ENCODE results near the gene FRMD1.

FRMD1 gene

GRCh38 chr6:168040856-168041496 is 38.0 kb downstream of the FRMD1 start:
- DNase-seq, result no peak

DNA sequence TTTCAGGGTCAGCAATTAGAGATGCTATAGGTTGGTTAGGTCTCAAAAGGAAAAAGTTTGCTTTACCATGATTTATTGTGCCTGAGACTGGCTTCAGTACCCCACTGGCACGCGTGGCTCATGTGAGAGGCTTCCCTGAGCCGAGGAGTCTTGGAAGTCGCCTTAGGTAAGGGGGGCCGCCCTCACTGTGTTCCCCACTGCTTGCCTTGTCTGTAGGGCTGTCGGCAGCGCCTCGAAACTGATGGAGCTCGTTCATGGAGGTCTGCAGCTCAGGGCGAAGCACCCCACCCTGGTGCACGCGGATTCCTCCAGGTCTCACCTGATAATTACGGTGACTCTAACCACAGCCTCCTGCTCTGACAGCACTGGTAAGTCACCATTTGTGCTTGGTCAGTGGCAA is 39.2 kb downstream of the FRMD1 start:
- DNase-seq, result no peak

GRCh38 chr6:168039301-168039700 is 39.7 kb downstream of the FRMD1 start:
- DNase-seq, result no peak

- DNase-seq, result no peak
Measured at GRCh38 chr6:168038576-168039140, 40.4 kb downstream of the FRMD1 start.

DNA sequence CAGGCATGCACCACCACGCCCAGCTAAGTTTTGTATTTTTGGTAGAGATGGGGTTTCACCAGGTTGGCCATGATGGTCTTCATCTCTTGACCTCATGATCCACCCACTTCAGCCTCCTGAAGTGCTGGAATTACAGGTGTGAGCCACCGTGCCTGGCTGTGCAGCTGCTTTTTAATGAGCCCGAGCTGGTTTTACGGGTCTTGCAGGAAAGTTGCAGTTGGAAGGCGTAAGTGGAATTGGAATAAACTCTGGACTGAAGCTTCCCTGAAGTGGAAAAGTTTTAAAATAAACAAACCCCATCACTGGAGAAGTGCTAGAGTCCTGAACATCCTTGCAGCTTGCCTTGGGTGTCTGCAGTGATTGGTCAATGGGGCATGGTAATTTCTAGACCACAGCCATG is 41.2 kb downstream of the FRMD1 start:
- no peak for DNase-seq

DNA sequence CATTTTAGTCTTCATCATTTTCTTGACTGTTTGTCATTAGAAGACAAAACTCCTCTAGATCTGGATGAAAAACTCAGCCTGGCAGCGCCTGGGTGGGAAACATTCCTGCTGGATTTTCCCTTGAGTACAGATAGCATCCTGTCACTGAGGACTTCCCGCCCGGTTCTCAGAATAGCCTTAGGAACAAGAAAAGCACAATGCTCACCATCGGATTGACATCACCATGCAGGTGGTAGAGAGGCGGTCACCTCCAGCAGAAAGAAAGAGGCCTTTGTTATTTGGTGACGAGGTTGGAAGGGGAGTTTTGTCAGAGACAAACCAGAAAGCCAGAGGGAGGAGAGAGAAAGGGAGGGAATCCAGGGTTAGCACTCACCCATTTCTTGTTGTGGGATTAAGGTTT is 41.8 kb downstream of the FRMD1 start:
- DNase-seq, result no peak

- no peak for DNase-seq
Measured at GRCh38 chr6:168035661-168036545, 43.1 kb downstream of the FRMD1 start.

DNA sequence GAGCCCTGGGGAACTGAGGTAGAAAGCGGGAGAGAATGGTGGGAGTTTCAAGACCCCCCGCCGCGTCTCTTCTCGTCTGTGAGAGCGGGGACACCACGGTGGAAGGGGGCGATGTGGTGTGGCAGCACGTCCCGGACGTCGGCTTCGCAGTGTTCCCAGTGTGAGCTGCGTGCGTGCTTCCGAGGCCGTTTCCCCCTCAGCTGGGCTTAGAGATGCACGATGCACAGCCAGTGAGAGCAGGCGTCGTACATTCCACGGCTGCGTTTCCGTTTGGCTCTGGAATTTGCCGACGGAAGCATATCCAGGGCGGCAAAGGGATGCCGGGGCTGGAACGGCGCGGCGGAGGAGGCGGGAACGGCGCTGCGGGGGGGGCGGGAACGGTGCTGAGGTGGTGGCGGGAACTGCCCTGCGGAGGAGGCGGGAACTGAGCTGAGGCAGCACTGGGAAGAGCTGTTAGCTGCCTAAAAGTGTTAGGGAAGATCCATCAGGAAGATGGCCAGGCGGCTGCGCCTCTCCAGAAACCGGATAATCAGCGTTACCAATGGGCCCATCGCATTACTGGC is 43.8 kb downstream of the FRMD1 start:
- DNase-seq, result no peak

DNA sequence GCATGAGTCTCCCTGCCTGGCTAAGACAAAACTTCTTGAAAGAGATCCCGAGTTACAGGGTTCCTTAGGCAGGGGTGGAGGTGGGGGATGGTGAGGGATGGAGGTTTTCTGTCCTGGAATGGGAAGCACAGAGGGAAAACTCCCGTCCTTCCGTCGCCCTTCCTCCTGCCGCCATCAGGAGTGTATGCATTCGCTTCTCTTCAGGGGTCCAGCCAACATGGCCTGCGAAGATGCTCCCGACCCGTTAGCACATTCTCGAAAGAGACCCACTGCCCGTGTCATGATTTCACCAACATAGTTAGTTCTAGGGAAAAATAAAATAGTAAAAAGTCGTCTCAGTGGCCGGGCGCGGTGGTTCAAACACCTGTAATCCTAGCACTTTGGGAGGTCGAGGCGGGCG is 44.5 kb downstream of the FRMD1 start:
- DNase-seq, result no peak

GRCh38 chr6:168033791-168034190 is 45.2 kb downstream of the FRMD1 start:
- no peak for DNase-seq

DNA sequence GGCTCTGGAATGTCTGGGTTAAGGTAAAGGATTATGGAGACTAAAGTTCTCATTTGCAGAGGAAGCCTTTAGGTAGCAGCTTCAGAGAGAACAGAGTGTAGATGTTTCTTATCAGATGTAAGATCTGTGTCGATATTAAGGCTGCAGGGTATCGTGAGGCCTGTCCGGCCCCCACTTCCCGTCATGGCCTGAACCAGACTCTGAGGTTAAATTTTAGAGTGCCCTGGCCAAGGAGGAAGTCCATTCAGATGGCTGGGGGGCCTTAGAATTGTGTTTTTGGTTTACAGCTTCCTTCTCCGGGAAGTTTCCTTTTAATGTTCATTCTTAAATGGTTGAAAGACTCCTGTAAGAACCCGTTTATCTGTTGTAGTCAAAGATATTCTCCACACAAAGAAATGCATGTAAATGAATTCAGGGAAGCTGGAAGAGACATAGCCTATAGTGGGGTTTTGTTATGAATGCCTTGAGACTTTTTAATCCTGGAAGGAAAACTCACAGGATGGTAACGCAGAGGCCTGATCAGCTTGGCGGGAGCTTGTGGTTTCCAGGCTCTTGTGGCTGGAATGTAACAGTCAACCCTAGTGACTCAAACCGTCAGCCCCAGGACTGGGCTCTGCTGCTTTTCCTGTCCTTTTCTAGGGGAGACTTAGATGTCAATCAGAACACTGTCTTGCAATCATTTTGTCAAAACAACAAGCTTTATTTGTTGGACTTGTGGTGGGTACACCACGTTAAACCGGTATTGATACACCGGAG is 46.8 kb downstream of the FRMD1 start:
- no peak for DNase-seq

DNA sequence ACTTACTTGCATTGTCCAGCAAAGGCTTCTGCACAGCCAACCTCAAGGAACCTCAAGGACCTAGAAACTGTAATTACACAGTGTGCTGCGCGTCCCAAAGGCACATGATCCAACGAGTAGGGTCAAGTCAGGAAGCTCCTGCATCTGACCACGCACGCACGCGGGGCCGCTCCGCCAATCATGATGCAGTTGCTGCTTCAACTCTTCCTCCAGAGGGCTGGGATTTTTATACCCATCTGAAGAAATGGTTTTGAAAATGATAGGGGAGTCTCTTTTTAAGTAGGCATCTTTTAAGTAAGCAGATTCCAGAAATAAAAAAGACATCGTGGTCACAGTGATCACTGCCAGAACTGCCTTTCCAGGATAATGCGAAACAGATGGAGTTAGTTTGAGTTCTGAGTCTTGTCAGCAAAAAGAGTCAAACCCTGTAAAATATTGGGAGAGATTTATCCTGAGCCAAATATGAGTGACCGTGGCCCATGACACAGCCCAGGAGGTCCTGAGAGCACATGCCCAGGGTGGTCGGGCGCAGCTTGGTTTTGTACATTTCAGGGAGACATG is 47.5 kb downstream of the FRMD1 start:
- no peak for DNase-seq

- DNase-seq, result no peak
Measured at GRCh38 chr6:168030908-168031307, 48.1 kb downstream of the FRMD1 start.

DNA sequence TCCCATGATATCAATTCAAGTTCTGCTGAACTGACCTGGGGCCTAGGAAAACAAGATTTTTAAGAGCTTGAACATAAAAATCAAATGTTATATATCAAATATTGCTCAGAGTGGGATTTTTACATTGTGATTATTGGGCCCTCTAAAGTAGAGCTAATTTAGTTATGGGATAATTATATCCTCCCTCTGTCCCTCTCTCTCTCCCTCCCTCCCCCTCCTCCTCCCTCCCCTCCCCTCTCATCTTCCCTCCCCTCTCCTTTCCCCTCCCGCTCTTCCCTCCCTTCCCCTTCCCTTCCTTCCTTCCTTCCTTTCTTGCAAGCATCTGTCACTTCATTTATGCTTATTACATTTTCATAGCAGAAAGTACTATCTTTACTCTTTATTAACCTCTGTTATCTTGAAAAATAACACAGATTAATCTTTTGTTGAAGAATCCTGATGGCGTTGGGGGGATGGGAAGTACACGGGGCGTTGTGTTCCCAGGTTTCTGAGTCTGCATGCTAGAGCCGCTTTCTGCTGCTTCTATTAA is 48.7 kb downstream of the FRMD1 start:
- no peak for DNase-seq

DNA sequence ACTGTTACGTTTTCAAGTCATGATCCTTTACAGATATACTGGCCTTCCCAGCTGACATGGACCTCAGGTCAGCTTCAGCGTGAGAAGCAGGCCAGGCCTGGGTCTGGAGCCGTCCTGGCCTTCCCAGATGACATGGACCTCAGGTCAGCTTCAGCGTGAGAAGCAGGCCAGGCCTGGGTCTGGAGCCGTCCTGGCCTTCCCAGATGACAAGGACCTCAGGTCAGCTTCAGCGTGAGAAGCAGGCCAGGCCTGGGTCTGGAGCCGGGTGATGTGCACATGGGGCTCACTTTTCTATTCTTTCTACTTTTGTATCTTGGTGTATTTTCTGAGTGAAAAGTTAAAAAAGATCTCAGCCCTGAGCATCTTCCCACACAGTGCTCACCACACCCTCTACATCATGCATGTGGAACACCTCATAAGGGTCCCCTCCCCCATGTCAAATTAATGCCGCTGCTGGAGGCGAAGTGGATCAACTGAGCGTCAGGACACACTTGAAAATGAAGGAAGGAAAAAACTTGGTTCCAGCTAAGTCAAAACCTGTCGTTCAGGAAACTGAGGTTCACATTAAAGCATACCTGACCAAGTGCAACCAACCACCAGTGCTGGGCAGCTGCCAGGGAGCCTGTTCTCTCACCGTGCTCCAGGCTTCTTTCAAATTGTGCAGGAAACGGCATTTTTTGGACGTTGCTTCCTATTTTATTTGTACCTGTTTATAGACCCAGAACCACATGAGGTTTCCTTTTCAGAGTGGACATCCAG is 49.4 kb downstream of the FRMD1 start:
- no peak for DNase-seq

GRCh38 chr6:168028181-168028580 is 50.8 kb downstream of the FRMD1 start:
- DNase-seq, result no peak

DNA sequence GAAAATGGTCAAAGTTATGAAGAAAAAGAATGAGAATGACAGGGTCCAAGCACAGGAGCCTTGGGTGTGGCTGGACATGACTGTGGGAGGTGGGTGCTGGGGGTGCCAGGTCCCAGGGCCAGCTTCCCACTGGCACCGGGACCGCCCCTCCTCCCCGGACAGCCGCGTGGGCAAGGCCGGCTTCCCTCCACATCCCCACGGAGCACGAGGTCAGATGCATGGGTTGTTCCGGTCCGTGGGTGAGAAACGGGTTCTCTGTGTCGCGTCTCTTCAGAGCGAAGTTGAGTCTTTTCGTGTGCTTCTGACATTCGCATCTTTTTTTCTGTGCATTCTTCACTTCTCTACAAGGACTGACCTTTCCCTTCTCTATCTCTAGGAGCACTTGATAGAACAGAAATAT is 51.5 kb downstream of the FRMD1 start:
- DNase-seq, result no peak

DNA sequence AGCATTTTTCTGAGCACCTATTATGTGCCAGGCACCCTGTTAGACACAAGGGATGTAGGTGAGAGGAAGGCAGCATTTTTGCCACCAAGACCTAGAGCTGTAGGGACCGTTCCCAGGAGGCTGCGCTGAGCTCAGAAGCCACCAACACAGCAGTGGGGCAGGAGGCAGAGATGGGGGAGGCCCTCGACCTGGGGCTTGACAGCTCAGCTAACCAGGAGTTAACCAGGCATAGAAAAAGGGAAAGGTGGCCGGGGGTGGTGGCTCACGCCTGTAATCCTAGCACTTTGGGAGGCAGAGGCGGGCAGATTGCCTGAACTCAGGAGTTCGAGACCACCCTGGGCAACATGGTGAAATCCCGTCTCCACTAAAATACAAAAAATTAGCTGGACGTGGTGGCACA is 52.1 kb downstream of the FRMD1 start:
- DNase-seq, result no peak

GRCh38 chr6:168025831-168026710 is 52.9 kb downstream of the FRMD1 start:
- DNase-seq, result no peak

DNA sequence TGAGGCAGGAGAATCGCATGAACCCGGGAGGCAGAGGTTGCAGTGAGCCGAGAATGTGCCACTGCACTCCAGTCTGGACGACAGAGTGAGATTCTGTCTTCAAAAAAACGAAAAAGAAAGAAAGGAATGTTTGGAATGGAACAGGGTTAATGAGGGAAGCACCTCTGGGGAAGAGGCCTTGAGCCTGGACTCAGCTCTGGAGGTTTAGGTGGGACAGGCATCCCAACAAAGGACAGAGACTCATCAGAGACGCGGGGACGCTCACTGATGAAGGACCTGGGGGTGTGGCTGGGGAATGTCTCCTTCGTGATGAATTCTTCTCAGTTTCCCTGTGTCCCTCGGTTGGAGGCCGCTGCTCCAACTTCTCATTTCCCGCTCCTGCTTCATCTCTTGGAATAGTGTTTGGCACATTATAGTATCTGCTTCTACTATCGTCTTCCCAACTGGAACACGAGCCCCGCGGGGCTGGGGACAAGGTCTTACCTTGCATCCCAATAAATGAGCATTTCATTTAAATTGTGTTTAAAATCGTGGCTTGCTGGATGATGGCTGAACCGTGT is 54.0 kb downstream of the FRMD1 start:
- no peak for DNase-seq
